SH-SY5Y (cell line): Measurements from ENCODE around the gene ZNF385C.

ENCODE experiments used
- GATA2 ChIP-seq: IDR thresholded peaks from 2 replicates; pipeline ENCODE4 v1.6.1; 2011; ENCODE audit warnings: mild to moderate bottlenecking, low read depth, low read length
- GATA3 ChIP-seq: IDR thresholded peaks from 2 replicates; pipeline ENCODE4 v1.6.1; 2011; ENCODE audit warnings: low read depth, mild to moderate bottlenecking, low read length, moderate library complexity

DNA sequence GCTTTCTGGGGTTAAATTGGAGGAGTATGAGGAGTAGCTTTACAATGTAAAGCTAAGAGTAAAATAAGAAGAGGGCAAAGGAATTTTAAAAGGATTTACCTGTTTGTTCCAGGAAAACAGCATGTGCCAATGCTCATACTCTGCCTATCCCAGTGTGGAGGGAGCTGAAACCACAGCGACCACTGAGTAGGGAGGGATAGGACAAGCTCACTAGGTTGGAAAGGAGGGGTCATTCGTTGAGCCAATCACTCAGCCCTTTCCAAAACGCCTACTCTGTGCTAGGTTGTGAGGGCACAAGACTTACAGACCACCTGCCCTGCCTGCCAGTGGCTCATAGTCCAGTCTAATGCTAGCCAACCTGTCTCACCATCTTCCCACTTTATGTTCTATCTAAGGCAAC is 79.9 kb downstream of the ZNF385C start:
- TF ChIP-seq GATA2 (no peak), GATA3 (no peak)
